ENCODE data around the gene TMEM200A. TPM values are rescaled to one million over a fixed set of nuclear protein-coding genes. Genes with fewer than 3 reads are reported as not detected.

TMEM200A gene
- total RNA-seq, 1 donor from 2014 or later = 12.8 TPM

GRCh38 chr6:130412556-130413290, 46.9 kb downstream of the TMEM200A start:
- no peaks in the 10 kb centered on the region for H3K36me3 ChIP-seq
- no peak overlapping the region for H3K27ac ChIP-seq
- no peaks in the 10 kb centered on the region for H4K20me1 ChIP-seq (ENCODE audit: low read depth)
- H3K9me3 Mint-ChIP-seq = peaks cover 6% of the 10 kb centered on the region
- no peaks in the 10 kb centered on the region for H3F3A ChIP-seq (ENCODE audit: low read depth)
- no peak for DNase-seq (ENCODE audit: low spot score)
- H3K4me2 ChIP-seq = no peak overlapping the region
- no peaks in the 10 kb centered on the region for H3K79me2 ChIP-seq (ENCODE audit: low read depth)
- no peaks in the 10 kb centered on the region for H3K27me3 Mint-ChIP-seq (ENCODE audit: insufficient read depth, low read depth)
- no peak overlapping the region for H3K9ac ChIP-seq
- H3K4me3 Mint-ChIP-seq = no peak overlapping the region
- no peak overlapping the region for H3K27ac Mint-ChIP-seq
- H3K27me3 ChIP-seq = no peaks in the 10 kb centered on the region
- TF ChIP-seq EZH2 (IDR thresholded peaks at IDR 0.05) (no peak), CTCF (IDR thresholded peaks at IDR 0.05) (no peak), EZH2phosphoT487 (IDR thresholded peaks at IDR 0.05) (no peak)
- peaks cover 11% of the 10 kb centered on the region for H3K36me3 Mint-ChIP-seq
- no peak overlapping the region for H2AFZ ChIP-seq (replicated peaks)
- H3K4me1 Mint-ChIP-seq = no peaks in the 10 kb centered on the region
- H3K4me1 ChIP-seq = no peaks in the 10 kb centered on the region
- H3K9me3 ChIP-seq (ENCODE audit: low read depth) = no peaks in the 10 kb centered on the region
- H3K4me3 ChIP-seq = no peak overlapping the region

GRCh38 chr6:130417951-130418350, 52.1 kb downstream of the TMEM200A start:
- no peak overlapping the region for H3K4me3 Mint-ChIP-seq
- Histone ChIP-seq H3K36me3 (no peaks in the 10 kb centered on the region), H2AFZ (replicated peaks) (no peak overlapping the region), H3F3A (ENCODE audit: low read depth) (no peaks in the 10 kb centered on the region), H3K4me1 (no peaks in the 10 kb centered on the region), H3K27me3 (no peaks in the 10 kb centered on the region), H3K79me2 (ENCODE audit: low read depth) (no peaks in the 10 kb centered on the region), H3K4me2 (no peak overlapping the region), H3K4me3 (no peak overlapping the region), H3K9me3 (ENCODE audit: low read depth) (no peaks in the 10 kb centered on the region), H3K9ac (no peak overlapping the region), H3K27ac (no peak overlapping the region), H4K20me1 (ENCODE audit: low read depth) (no peaks in the 10 kb centered on the region)
- no peak for DNase-seq (ENCODE audit: low spot score)
- no peaks in the 10 kb centered on the region for H3K4me1 Mint-ChIP-seq
- H3K36me3 Mint-ChIP-seq = peaks cover 2% of the 10 kb centered on the region
- no peaks in the 10 kb centered on the region for H3K27me3 Mint-ChIP-seq (ENCODE audit: insufficient read depth, low read depth)
- H3K27ac Mint-ChIP-seq = no peak overlapping the region
- no peak for TF ChIP-seq EZH2phosphoT487 (IDR thresholded peaks at IDR 0.05)
- no peak for TF ChIP-seq EZH2 (IDR thresholded peaks at IDR 0.05)
- no peak for TF ChIP-seq CTCF (IDR thresholded peaks at IDR 0.05)
- peaks cover 2% of the 10 kb centered on the region for H3K9me3 Mint-ChIP-seq

- Histone ChIP-seq H3K9me3 (ENCODE audit: low read depth) (no peaks in the 10 kb centered on the region), H3K4me2 (no peak overlapping the region), H3K36me3 (no peaks in the 10 kb centered on the region), H3K27me3 (no peaks in the 10 kb centered on the region), H3K4me3 (no peak overlapping the region), H3K9ac (no peak overlapping the region), H3K4me1 (peaks cover 8% of the 10 kb centered on the region), H2AFZ (replicated peaks) (no peak overlapping the region), H4K20me1 (ENCODE audit: low read depth) (no peaks in the 10 kb centered on the region), H3K79me2 (ENCODE audit: low read depth) (no peaks in the 10 kb centered on the region), H3F3A (ENCODE audit: low read depth) (no peaks in the 10 kb centered on the region), H3K27ac (no peak overlapping the region)
- Mint-ChIP-seq H3K4me3 (no peak overlapping the region), H3K36me3 (peaks cover 2% of the 10 kb centered on the region), H3K27ac (no peak overlapping the region), H3K27me3 (ENCODE audit: insufficient read depth, low read depth) (no peaks in the 10 kb centered on the region), H3K9me3 (peaks cover 2% of the 10 kb centered on the region), H3K4me1 (peaks cover 6% of the 10 kb centered on the region)
- no peak for TF ChIP-seq CTCF (IDR thresholded peaks at IDR 0.05)
- TF ChIP-seq EZH2 (IDR thresholded peaks at IDR 0.05) = no peak
- TF ChIP-seq EZH2phosphoT487 (IDR thresholded peaks at IDR 0.05) = no peak
- no peak for DNase-seq (ENCODE audit: low spot score)
These were observed 55.1 kb downstream of the TMEM200A start for GRCh38 chr6:130420911-130421310.
